ENCODE results near the gene RNASE9.
"Not testable (repeated sequence)": the region's sequence is repeated elsewhere in the genome, so short reads cannot be mapped to it uniquely, and the experiment has no call there.

RNASE9 gene

DNA sequence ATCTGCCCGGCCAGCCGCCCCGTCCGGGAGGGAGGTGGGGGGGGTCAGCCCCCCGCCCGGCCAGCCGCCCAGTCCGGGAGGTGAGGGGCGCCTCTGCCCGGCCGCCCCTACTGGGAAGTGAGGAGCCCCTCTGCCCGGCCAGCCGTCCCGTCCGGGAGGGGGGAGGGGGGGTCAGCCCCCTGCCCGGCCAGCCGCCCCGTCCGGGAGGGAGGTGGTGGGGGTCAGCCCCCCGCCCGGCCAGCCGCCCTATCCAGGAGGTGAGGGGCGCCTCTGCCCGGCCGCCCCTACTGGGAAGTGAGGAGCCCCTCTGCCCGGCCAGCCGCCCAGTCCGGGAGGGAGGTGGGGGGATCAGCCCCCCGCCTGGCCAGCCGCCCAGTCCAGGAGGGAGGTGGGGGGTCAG, 54.6 kb downstream of the RNASE9 start:
- H3K9ac ChIP-seq (ENCODE audit: low read depth, low read length, poor library complexity, severe bottlenecking); H2AFZ ChIP-seq (ENCODE audit: low read length); H3K9me3 ChIP-seq (ENCODE audit: insufficient read depth, low read depth, low read length); H3K4me2 ChIP-seq (ENCODE audit: low read depth, low read length, poor library complexity, severe bottlenecking); H3K36me3 ChIP-seq (ENCODE audit: insufficient read depth, low read length); H3F3A ChIP-seq (ENCODE audit: low read depth); H3K79me2 ChIP-seq (ENCODE audit: insufficient read depth, low read length); H3K4me1 ChIP-seq (ENCODE audit: insufficient read depth, low read length, poor library complexity, severe bottlenecking); H4K20me1 ChIP-seq (ENCODE audit: insufficient read depth, low read length, poor library complexity, severe bottlenecking); H3K27me3 ChIP-seq (ENCODE audit: insufficient read depth, low read length, poor library complexity, severe bottlenecking); H3K9me2 ChIP-seq (replicated peaks; ENCODE audit: low read depth, low read length); H3K4me3 ChIP-seq (ENCODE audit: low read length, poor library complexity, severe bottlenecking): not testable (repeated sequence)

Measured in Loucy (cell line).